H1 (cell line): Measurements from ENCODE around the gene WBP1L. TPM values are rescaled to one million over a fixed set of nuclear protein-coding genes. Genes with fewer than 3 reads are reported as not detected.
A peak's percentile ranks its signal among the peaks of the same experiment; 100 is the strongest.

Experiments
- CTCF ChIA-PET: fragments of 300-600 bp; sonication (Branson Sonifier 250); formaldehyde crosslinking; loops from one replicate; lab custom pipeline; 2021; ENCODE audit not compliant: partially characterized antibody; lab: Charles Lee
- POLR2A ChIA-PET: fragments of 300-600 bp; sonication (Branson Sonifier 250); formaldehyde crosslinking; loops from one replicate; lab custom pipeline; 2021; ENCODE audit warnings: inconsistent platforms; ENCODE audit not compliant: partially characterized antibody; lab: Charles Lee
- DNase-seq, 2 experiments: peaks; one replicate each; pipeline versions ENCODE4 v3.0.0 to v3.0.0-alpha.2; 2010 to 2022; ENCODE audit warnings: low spot score in 2 of 2, low read depth in 1 of 2, mixed read lengths in 1 of 2
- FAIRE-seq: peaks from 2 replicates; lab custom pipeline; 2011; peaks lifted over from hg19 to GRCh38; lab: Jason Lieb, UNC
- H2AFZ ChIP-seq: 2 replicates; pipeline ENCODE4 v1.8.1; 2012; ENCODE audit warnings: low read length, inconsistent platforms
- H2AK5ac ChIP-seq: 2 replicates; pipeline ENCODE4 v1.6.1; 2013; ENCODE audit warnings: low read depth, low read length
- H2BK120ac ChIP-seq: replicated peaks from 2 replicates; pipeline ENCODE3; 2013; ENCODE audit warnings: low read depth, low read length, inconsistent platforms
- H2BK12ac ChIP-seq: 2 replicates; pipeline ENCODE4 v1.6.1; 2013; ENCODE audit warnings: low read depth, low read length
- H2BK15ac ChIP-seq: 2 replicates; pipeline ENCODE4 v1.6.1; 2013; ENCODE audit warnings: low read length
- H2BK20ac ChIP-seq: 2 replicates; pipeline ENCODE4 v1.6.1; 2013; ENCODE audit warnings: low read length
- H2BK5ac ChIP-seq: 2 replicates; pipeline ENCODE4 v1.6.1; 2013; ENCODE audit warnings: low read depth, low read length
- H3K14ac ChIP-seq: 2 replicates; pipeline ENCODE4 v1.6.1; 2013; ENCODE audit warnings: inconsistent platforms; ENCODE audit not compliant: insufficient read length
- H3K18ac ChIP-seq: 2 replicates; pipeline ENCODE4 v1.6.1; 2013; ENCODE audit warnings: low read length; ENCODE audit errors: extremely low read depth
- H3K23ac ChIP-seq: 2 replicates; pipeline ENCODE4 v1.6.1; 2013; ENCODE audit warnings: inconsistent platforms; ENCODE audit not compliant: insufficient read length
- H3K23me2 ChIP-seq: 2 replicates; pipeline ENCODE4 v1.6.1; 2013; ENCODE audit warnings: low read depth, low read length
- H3K27ac ChIP-seq: 2 replicates; pipeline ENCODE4 v1.6.1; 2011; ENCODE audit warnings: low read depth, low read length, inconsistent platforms
- H3K27me3 ChIP-seq, 4 experiments: replicated peaks in 1 of 4; 1 replicate in 1 of 4; 2 replicates in 3 of 4; pipeline versions ENCODE4 v1.6.1 to v1.8.1; 2011 to 2013; ENCODE audit warnings: low read length in 3 of 4, mild to moderate bottlenecking in 3 of 4, inconsistent platforms in 2 of 4, mixed read lengths in 2 of 4, moderate library complexity in 1 of 4; ENCODE audit not compliant: control insufficient read depth in 3 of 4, insufficient read depth in 3 of 4; ENCODE audit errors: extremely low read depth in 1 of 4
- H3K36me3 ChIP-seq, 4 experiments: 2 replicates each; pipeline versions ENCODE4 v1.6.1 to v1.8.1; 2011 to 2013; ENCODE audit warnings: mild to moderate bottlenecking in 4 of 4, low read length in 3 of 4, moderate library complexity in 2 of 4, control low read depth in 1 of 4, inconsistent platforms in 1 of 4; ENCODE audit not compliant: insufficient read depth in 4 of 4, control insufficient read depth in 2 of 4
- H3K4ac ChIP-seq: replicated peaks from 2 replicates; pipeline ENCODE3; 2013; ENCODE audit warnings: low read length, low read depth, mixed read lengths, inconsistent platforms; ENCODE audit not compliant: insufficient read length
- H3K4me1 ChIP-seq, 4 experiments: replicated peaks in 1 of 4; 1 replicate in 1 of 4; 2 replicates in 3 of 4; pipeline versions ENCODE4 v1.6.1 to v1.8.1; 2011 to 2013; ENCODE audit warnings: low read length in 3 of 4, inconsistent platforms in 2 of 4, mixed read lengths in 1 of 4; ENCODE audit not compliant: insufficient read depth in 4 of 4, control insufficient read depth in 3 of 4
- H3K4me2 ChIP-seq, 2 experiments: 2 replicates each; pipeline versions ENCODE4 v1.6.1 to v1.8.1; 2011 to 2013; ENCODE audit warnings: low read depth in 2 of 2, low read length in 2 of 2, control low read depth in 1 of 2, inconsistent platforms in 1 of 2, mild to moderate bottlenecking in 1 of 2; ENCODE audit not compliant: insufficient read depth in 1 of 2
- H3K4me3 ChIP-seq, 4 experiments: fragments of 200-600, 300-600 bp in 1 of 4; sonication (generic), shearing (Covaris generic), sonication (Bioruptor Twin) in 1 of 4; 2 replicates each; pipeline versions ENCODE4 v1.5.1 to v1.8.1; 2011 to 2016; ENCODE audit warnings: low read length in 4 of 4, low read depth in 3 of 4, control low read depth in 2 of 4, inconsistent platforms in 2 of 4, mild to moderate bottlenecking in 2 of 4, mixed read lengths in 1 of 4, moderate library complexity in 1 of 4; ENCODE audit not compliant: insufficient read depth in 2 of 4; ENCODE audit errors: extremely low read depth in 1 of 4
- H3K56ac ChIP-seq: replicated peaks from 2 replicates; pipeline ENCODE3; 2013; ENCODE audit warnings: low read depth, mild to moderate bottlenecking, mixed read lengths, low read length, inconsistent platforms; ENCODE audit not compliant: insufficient read length
- H3K79me1 ChIP-seq: 2 replicates; pipeline ENCODE4 v1.6.1; 2013; ENCODE audit warnings: low read depth, low read length, control low read depth
- H3K79me2 ChIP-seq, 2 experiments: 2 replicates each; pipeline versions ENCODE4 v1.6.1 to v1.8.1; 2012 to 2013; ENCODE audit warnings: low read length in 2 of 2, mild to moderate bottlenecking in 2 of 2, inconsistent platforms in 1 of 2; ENCODE audit not compliant: insufficient read depth in 2 of 2, control insufficient read depth in 1 of 2
- H3K9ac ChIP-seq, 4 experiments: replicated peaks in 1 of 4; 1 replicate in 1 of 4; 2 replicates in 3 of 4; pipeline versions ENCODE4 v1.6.1 to v1.8.1; 2011 to 2013; ENCODE audit warnings: low read depth in 3 of 4, low read length in 3 of 4, control low read depth in 2 of 4, mild to moderate bottlenecking in 2 of 4, moderate library complexity in 2 of 4, inconsistent platforms in 1 of 4; ENCODE audit errors: extremely low read depth in 1 of 4
- H3K9me3 ChIP-seq, 2 experiments: 2 replicates each; pipeline versions ENCODE4 v1.6.1 to v1.8.1; 2012 to 2013; ENCODE audit warnings: mild to moderate bottlenecking in 2 of 2, moderate library complexity in 2 of 2, control low read depth in 1 of 2, inconsistent platforms in 1 of 2, low read depth in 1 of 2, low read length in 1 of 2, mixed read lengths in 1 of 2; ENCODE audit not compliant: insufficient read depth in 2 of 2
- H4K20me1 ChIP-seq, 2 experiments: replicated peaks in 1 of 2; 2 replicates each; pipeline versions ENCODE3 to v1.8.1; 2011 to 2013; ENCODE audit warnings: inconsistent platforms in 2 of 2, low read length in 2 of 2, mild to moderate bottlenecking in 1 of 2; ENCODE audit not compliant: insufficient read depth in 2 of 2, control insufficient read depth in 1 of 2
- H4K5ac ChIP-seq: 2 replicates; pipeline ENCODE4 v1.6.1; 2013; ENCODE audit warnings: low read length, low read depth, mixed read lengths, inconsistent platforms; ENCODE audit not compliant: insufficient read length
- H4K8ac ChIP-seq: 2 replicates; pipeline ENCODE4 v1.8.0; 2013; ENCODE audit warnings: mild to moderate bottlenecking, moderate library complexity, low read length, inconsistent platforms; ENCODE audit not compliant: insufficient read depth; ENCODE audit errors: extremely low read depth
- H4K91ac ChIP-seq: replicated peaks from 2 replicates; pipeline ENCODE3; 2013; ENCODE audit warnings: low read length, mixed read lengths, inconsistent platforms; ENCODE audit not compliant: insufficient read length
- TBP ChIP-seq: IDR thresholded peaks from 2 replicates; pipeline ENCODE4 v1.6.1; 2011; ENCODE audit warnings: low read depth, low read length, improper control_type of control experiment
- ZNF274 ChIP-seq: IDR thresholded peaks from 2 replicates; pipeline ENCODE4 v1.7.0; 2012; ENCODE audit warnings: low read length, borderline replicate concordance; ENCODE audit errors: extremely low read depth
- WGBS, 2 experiments: shearing (Covaris generic) in 1 of 2; methylation state at CpG; one replicate each; pipeline versions ENCODE4 v1.1.6 to v1.1.7; 2013 to 2015; ENCODE audit warnings: low lambda C conversion rate in 2 of 2, mixed read lengths in 2 of 2, inconsistent platforms in 1 of 2, low coverage in 1 of 2, missing lambda C conversion rate in 1 of 2; ENCODE audit not compliant: insufficient replicate concordance in 2 of 2, insufficient coverage in 1 of 2, insufficient read length in 1 of 2; ENCODE audit errors: extremely low coverage in 1 of 2, missing lambda C conversion rate in 1 of 2; 5-methylcytosine and 5-hydroxymethylcytosine counted together
- polyA plus RNA-seq, 7 experiments: library from polyadenylated mRNA; depleted of rRNA in 3 of 7; stranded (reverse) in 5 of 7; unstranded in 2 of 7; fragments of >200 nt in 5 of 7; fragments of 200-250 nt in 2 of 7; gene quantifications; 1 replicate in 5 of 7; 2 replicates in 1 of 7; 4 replicates in 1 of 7; pipeline versions ENCODE4 v1.2.1 to v1.2.3, GENCODE V29; 2011 to 2013; ENCODE audit warnings: missing spikeins in 2 of 7, mixed read lengths in 2 of 7
- total RNA-seq: library from RNA; stranded (reverse); fragmentation: NEBNext Ultra II Directional; extraction: Animal tissue kit (Norgen Biotek cat#: 25700); gene quantifications from 2 replicates; pipeline ENCODE4 v1.2.1, GENCODE V29; 2021

The WBP1L gene
- total and polyA plus RNA-seq, 2 of the 8 experiments (the other 6 are each of a cell fraction or from before 2014, with no cell fraction given): 26.6 to 29.9 TPM

DNA sequence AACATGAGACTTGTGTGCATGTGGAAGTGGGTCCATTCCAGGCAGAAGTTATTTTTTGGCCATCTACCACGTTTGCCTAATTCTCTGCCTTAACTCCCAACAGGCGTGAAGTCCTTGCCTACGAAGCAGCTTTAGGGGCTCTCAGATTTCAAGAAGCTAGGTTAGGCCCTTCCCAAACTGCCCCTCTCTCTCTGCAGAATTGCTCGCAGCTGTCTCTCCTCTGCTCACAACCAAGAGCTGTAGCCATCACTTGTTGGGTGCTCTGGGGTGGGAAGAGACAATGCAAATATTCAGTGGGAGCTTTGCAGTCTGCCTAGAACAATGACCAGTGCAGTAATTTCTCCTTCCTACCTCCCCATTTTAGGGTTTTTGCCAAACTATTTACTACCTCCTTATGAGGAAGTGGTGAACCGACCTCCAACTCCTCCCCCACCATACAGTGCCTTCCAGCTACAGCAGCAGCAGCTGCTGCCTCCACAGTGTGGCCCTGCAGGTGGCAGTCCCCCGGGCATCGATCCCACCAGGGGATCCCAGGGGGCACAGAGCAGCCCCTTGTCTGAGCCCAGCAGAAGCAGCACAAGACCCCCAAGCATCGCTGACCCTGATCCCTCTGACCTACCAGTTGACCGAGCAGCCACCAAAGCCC lies 68.6 kb downstream of the WBP1L start:
- no peak for TF ChIP-seq ZNF274
- TF ChIP-seq TBP: no peak
- Histone ChIP-seq H4K5ac (no peak overlapping the region), H3K4me3 (no peak overlapping the region), H4K91ac (no peak overlapping the region), H3K18ac (no peak overlapping the region), H2BK12ac (no peak overlapping the region), H4K8ac (peak overlapping the region; percentile 31; the same call in 1 of the 2 replicates), H3K4ac (no peak overlapping the region), H4K20me1 (no peaks in the 10 kb centered on the region), H3K4me2 (no peak overlapping the region), H3K36me3 (peaks cover 0 to 7% (median 2%) of the 10 kb centered on the region in 4 experiments; a peak in 2 of 8 replicates), H3K23me2 (no peaks in the 10 kb centered on the region), H3K79me1 (no peaks in the 10 kb centered on the region), H3K9ac (no peak overlapping the region), H3K4me1 (peaks cover 0 to 7% (median 3%) of the 10 kb centered on the region in 4 experiments; a peak in 5 of 7 replicates), H2BK5ac (no peak overlapping the region), H2AK5ac (no peak overlapping the region), H2BK15ac (no peak overlapping the region), H3K79me2 (no peaks in the 10 kb centered on the region), H2AFZ (no peak overlapping the region), H3K23ac (no peak overlapping the region), H3K14ac (no peak overlapping the region), H3K56ac (no peak overlapping the region), H3K27ac (no peak overlapping the region), H2BK120ac (no peak overlapping the region), H3K9me3 (no peaks in the 10 kb centered on the region), H3K27me3 (no peaks in the 10 kb centered on the region), H2BK20ac (no peak overlapping the region)
- WGBS, 2 experiments: 85% methylated on average over 9 of the region's 9 CpGs; no CpG with 5 or more reads in 1 of the 2 experiments
- DNase-seq (no peak), FAIRE-seq (no peak)
- CTCF ChIA-PET: interaction anchor here (0.9 to 1.0 kb wide), 2 partner anchors 10 to 19 kb away, joined by 3 read pairs; no protein-coding TSS in a partner anchor
- POLR2A ChIA-PET: interaction anchor here (0.7 to 1.5 kb wide), 5 partner anchors 12 to 130 kb away, joined by 3 read pairs; partner anchors contain the start of gene WBP1L
